CD4-positive, alpha-beta T cell treated with Interleukin-6 for 4 hours (primary cell): ENCODE measurements around the gene ZNF675.
"Not testable (repeated sequence)": the region's sequence is repeated elsewhere in the genome, so short reads cannot be mapped to it uniquely, and the experiment has no call there.

Source experiments
- DNase-seq: peaks from one replicate; pipeline ENCODE4 v3.0.0-alpha.2; 2020; ENCODE audit warnings: mixed read lengths

The ZNF675 gene

GRCh38 chr19:23686621-23687423 lies at the start of gene ZNF675:
TSS of gene ZNF675 (minus strand) at chr19:23687212. CDS start at chr19:23687033, 179 bp downstream.
- peak; percentile 90 for DNase-seq

GRCh38 chr19:23730729-23731465 lies 43.9 kb upstream of the ZNF675 start:
- DNase-seq = not testable (repeated sequence)

- DNase-seq = not testable (repeated sequence)
Measured at GRCh38 chr19:23724161-23724560, 37.1 kb upstream of the ZNF675 start.

DNA sequence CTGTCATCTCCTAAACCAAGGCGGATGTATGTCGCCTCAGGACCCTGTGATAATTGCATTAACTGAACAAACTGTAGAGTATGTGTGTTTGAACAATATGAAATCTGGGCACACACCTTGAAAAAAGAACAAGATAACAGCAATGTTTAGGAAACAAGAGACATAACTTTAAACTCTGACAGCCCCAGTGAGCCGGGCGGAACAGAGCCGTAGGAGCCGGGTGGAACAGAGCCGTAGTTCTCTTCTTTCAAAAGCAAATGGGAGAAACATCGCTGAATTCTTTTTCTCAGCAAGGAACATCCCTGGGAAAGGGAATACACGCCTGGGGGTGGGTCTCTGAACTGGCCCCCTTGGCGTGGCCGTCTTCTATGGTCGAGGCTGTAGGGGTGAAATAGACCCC lies 31.8 kb upstream of the ZNF675 start:
- DNase-seq = no peak

GRCh38 chr19:23716792-23717191 lies 29.8 kb upstream of the ZNF675 start:
- no peak for DNase-seq

- DNase-seq = no peak
Measured at GRCh38 chr19:23709347-23709746, 22.3 kb upstream of the ZNF675 start.

DNA sequence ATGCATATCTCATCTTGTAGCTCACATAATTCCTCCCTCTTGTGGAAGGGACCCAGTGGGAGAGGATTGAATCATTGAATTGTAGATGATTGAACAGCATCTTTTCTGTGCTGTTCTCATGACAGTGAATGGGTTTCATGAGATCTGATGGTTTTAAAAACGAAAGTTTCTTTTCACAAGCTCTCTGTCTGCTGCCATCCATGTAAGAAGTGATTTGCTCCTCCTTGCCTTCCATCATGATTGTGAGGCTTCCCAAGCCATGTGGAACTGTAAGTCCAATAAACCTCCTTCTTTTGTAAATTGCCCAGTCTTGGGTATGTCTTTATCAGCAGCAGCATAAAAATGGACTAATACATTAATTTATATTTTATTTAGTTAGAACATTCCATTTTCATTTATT lies 19.6 kb upstream of the ZNF675 start:
- no peak for DNase-seq

DNA sequence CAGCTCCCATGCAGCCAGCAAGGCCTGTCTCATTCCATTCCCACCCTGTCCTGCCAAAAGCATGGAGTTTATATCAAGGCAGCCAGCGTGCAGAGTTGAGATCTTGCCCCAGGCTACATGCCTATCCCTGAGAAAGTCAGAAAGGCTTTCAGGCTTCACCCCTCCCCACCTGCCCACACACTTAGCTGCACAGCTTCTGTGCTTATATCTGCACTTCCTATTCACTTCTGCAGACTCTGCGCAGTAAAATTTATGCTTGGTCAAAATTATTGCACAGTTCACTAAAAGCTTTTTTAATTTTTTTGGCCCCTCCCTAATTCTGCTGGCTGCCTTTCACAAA lies 12.5 kb upstream of the ZNF675 start:
- no peak for DNase-seq

DNA sequence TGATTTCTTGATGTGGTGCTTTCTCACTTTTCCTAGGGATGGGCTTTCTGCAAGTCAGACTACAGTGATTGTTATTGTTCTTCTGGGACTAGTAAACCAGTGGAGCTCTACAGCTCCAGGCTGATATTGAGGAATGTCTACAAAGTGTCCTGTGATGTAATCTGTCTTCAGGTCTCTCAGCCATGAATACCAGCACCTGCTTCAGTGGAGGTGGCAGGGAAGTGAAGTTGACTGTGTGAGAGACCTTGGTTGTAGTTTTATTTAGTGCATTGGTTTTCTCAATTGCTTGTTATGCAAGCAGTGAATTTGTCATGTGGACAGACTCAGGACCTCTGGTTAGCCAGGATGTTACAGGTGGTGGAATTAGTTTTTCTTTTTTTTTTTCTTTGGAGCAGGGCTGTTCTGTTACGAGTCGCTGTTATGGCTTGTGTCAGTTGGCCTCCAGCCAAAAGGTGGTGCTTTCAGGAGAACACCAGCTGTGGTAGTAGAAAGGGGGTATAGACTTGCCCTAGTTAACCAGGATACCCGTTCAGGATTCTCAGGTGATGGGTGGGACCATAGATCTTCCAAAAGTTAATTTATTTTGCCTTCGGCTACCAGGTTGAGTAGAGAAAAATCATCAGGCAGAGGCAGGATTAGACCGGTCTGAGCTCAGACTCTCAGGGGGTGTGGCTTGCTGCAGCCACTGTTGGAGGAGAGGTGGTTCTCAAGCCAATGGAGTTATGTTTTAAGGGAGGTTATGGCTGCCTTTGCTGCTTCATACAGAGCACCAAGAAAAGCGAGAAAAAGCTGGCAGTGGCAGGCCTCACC lies 11.9 kb upstream of the ZNF675 start:
- DNase-seq = peak; percentile 15

DNA sequence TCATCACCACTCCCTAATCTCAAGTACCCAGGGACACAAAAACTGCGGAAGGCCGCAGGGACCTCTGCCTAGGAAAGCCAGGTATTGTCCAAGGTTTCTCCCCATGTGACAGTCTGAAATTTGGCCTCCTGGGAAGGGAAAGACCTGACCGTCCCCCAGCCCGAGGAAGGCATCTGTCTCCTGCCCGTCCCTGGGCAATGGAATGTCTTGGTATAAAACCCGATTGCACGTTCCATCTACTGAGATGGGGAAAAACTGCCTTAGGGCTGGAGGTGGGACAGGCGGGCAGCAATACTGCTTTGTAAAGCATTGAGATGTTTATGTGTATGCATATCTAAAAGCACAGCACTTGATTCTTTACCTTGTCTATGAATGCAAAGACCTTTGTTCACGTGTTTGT lies 5.9 kb upstream of the ZNF675 start:
- DNase-seq = not testable (repeated sequence)

DNA sequence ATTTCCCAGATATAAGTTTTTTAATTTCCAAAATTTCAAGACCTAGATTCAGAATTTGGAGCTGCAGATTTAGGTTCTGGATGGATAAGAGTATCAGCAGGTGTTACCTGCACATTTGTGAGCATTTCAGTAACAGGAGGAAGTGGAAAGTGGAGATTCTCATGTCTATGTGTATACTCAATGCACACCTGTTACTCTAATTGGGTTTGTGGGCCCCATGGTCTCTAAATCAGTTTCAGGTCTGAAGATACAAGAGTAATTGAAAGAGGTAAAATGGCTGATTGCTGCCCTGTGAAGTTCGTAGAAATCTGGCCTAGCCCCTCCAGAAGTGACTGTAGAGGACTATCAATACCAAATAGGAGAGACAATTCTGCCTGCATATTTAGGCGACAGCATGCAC lies 13.9 kb downstream of the ZNF675 start:
- DNase-seq = no peak

DNA sequence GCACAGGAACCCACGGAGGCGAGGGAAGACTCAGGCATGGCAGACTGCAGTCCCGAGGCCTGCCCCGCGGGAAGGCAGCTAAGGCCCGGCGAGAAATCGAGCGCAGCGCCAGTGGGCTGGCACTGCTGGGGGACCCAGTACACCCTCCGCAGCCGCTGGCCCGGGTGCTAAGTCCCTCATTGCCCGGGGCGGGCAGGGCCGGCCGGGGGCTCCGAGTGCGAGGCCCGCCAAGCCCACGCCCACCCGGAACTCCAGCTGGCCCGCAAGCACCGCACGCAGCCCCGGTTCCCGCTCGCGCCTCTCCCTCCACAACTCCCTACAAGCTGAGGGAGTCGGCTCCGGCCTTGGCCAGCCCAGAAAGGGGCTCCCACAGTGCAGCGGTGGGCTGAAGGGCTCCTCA lies 18.4 kb downstream of the ZNF675 start:
- not testable (repeated sequence) for DNase-seq

DNA sequence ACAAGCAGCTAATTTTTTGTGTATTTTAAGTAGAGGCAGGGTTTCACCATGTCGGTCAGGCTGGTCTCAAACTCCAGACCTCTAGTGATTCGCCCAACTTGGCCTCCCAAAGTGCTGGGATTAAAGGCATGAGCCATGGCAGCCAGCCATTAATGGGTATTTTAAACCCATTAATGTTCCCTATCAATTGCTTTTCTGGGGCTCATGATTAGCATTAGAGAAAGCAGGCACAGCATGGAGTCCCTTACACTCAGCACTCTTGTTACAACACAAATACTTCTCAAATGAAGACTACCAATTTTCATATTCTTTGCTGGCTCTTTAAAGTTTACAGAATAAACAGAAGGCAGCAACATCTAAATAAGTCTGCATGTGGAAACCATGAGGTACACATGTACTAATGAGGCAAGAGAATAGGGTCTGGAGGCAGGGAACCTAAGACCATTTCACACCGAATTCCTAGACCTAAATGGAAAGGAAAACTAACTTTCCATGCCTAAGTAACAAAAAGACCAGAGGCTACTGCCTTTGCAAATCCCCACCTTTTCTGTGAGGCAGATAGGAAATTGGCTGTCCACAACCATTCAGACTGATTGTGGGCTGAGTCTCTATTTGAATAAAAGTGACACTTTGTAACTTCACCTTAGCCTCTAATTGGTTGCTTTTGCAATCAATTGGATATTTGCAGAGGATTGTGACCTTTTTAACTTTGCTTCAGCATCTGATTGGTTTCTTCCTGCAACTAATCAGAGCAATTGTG lies 21.2 kb downstream of the ZNF675 start:
- DNase-seq = no peak

GRCh38 chr19:23649817-23650216 lies 37.2 kb downstream of the ZNF675 start:
- DNase-seq = not testable (repeated sequence)
